ENCODE measurements around the gene TGFBR3. TPM values are rescaled to one million over a fixed set of nuclear protein-coding genes. Genes with fewer than 3 reads are reported as not detected.

Gene TGFBR3
- total and polyA plus RNA-seq, 9 of the 15 experiments (the other 6 are each of a cell fraction or from before 2014, with no cell fraction given): 3.6 to 32.4 (median 15.6) TPM

- 75% methylated on average over 5 of the region's 5 CpGs for WGBS (ENCODE audit: insufficient coverage, low coverage, missing lambda C conversion rate)
These were observed 86.8 kb downstream of the TGFBR3 start for GRCh38 chr1:91799159-91799558.

GRCh38 chr1:91798740-91799139 lies 87.2 kb downstream of the TGFBR3 start:
- POLR2A ChIA-PET: interaction anchor here (0.5 kb wide), 1 partner anchor 432 kb away, joined by 4 read pairs; no protein-coding TSS in a partner anchor

More at GRCh38 chr1:91799159-91799558, 86.8 kb downstream of the TGFBR3 start:
- ChIA-PET POLR2A (interaction anchor here (0.5 kb wide), 1 partner anchor 431 kb away, joined by 4 read pairs; no protein-coding TSS in a partner anchor), CTCF (ENCODE audit: low intra/inter-chr PET ratio) (no interaction called here)
- H3K4me3 ChIP-seq: no peak overlapping the region
- no peak for FAIRE-seq
- no peak overlapping the region for H2AFZ ChIP-seq (ENCODE audit: low read depth, low read length)
- TF ChIP-seq CBFA2T2 (conservative IDR thresholded peaks at IDR 0.05): no peak
- no peak for TF ChIP-seq CBFA2T3 (IDR thresholded peaks at IDR 0.05)
- no peak for TF ChIP-seq SETDB1 (IDR thresholded peaks at IDR 0.05; ENCODE audit: low read length)
- 0 out of 2 replicates have a peak, but pooled peaks have one; percentile 8 for TF ChIP-seq PHF8 (IDR thresholded peaks at IDR 0.05; ENCODE audit: borderline replicate concordance, low read length)
- TF ChIP-seq RAD21 (CRISPR knock-in tag; conservative IDR thresholded peaks at IDR 0.05 in 1 of 2, IDR thresholded peaks at IDR 0.05 in 1 of 2): 0 out of 4 replicates have a peak, but pooled peaks of 1 of the 2 experiments have one; percentile 8
- no peak for TF ChIP-seq ETV5 (CRISPR knock-in tag; IDR thresholded peaks at IDR 0.05; ENCODE audit: low read depth)
- H3K27ac ChIP-seq (ENCODE audit: extremely low read depth, low read depth, low read length): no peak overlapping the region
- H3K9me1 ChIP-seq (ENCODE audit: control insufficient read depth, insufficient read depth, low read length): no peaks in the 10 kb centered on the region
- H3K79me2 ChIP-seq (ENCODE audit: control insufficient read depth, insufficient read depth, low read length): peaks cover 10% of the 10 kb centered on the region; the same call in 1 of the 3 replicates
- H3K9me3 ChIP-seq (replicated peaks; ENCODE audit: control insufficient read depth, insufficient read depth, low read depth, low read length): no peaks in the 10 kb centered on the region
- intact Hi-C loops (cut with micrococcal nuclease): no loop called here
- H3K4me1 ChIP-seq (replicated peaks in 1 of 2; ENCODE audit: control insufficient read depth in 2 of 2, insufficient read depth in 2 of 2, low read length in 2 of 2): peaks cover 15 to 22% of the 10 kb centered on the region in 2 experiments
- H3K4me2 ChIP-seq (ENCODE audit: insufficient read depth, low read length): no peak overlapping the region
- peaks cover 7% of the 10 kb centered on the region; the same call in 2 of the 3 replicates for H3K36me3 ChIP-seq (ENCODE audit: control insufficient read depth, insufficient read depth, low read length)
- ATAC-seq: no peak
- in situ Hi-C loops (cut with MboI): no loop called here
- BruUV-seq (replicated peaks): no TSS peak
- H3K27me3 ChIP-seq (ENCODE audit: control insufficient read depth in 2 of 2, insufficient read depth in 2 of 2, low read length in 2 of 2): no peaks in the 10 kb centered on the region
- no peak for DNase-seq (ENCODE audit: extremely low read depth in 1 of 4, low spot score in 3 of 4)
- 0 out of 2 replicates have a peak, but pooled peaks cover 3% of the 10 kb centered on the region for H4K20me1 ChIP-seq (replicated peaks; ENCODE audit: control insufficient read depth, insufficient read depth, low read length)
- H3K9ac ChIP-seq (ENCODE audit: insufficient read depth in 1 of 2, low read depth in 2 of 2, low read length in 2 of 2): no peak overlapping the region

More at GRCh38 chr1:91798740-91799139, 87.2 kb downstream of the TGFBR3 start:
- no peak overlapping the region for H3K4me2 ChIP-seq (ENCODE audit: insufficient read depth, low read length)
- 33% methylated on average over 2 of the region's 2 CpGs for WGBS (ENCODE audit: insufficient coverage, low coverage, missing lambda C conversion rate)
- BruUV-seq (replicated peaks): no TSS peak
- no peaks in the 10 kb centered on the region for H4K20me1 ChIP-seq (replicated peaks; ENCODE audit: control insufficient read depth, insufficient read depth, low read length)
- intact Hi-C loops (cut with micrococcal nuclease): no loop called here
- H3K4me1 ChIP-seq (replicated peaks in 1 of 2; ENCODE audit: control insufficient read depth in 2 of 2, insufficient read depth in 2 of 2, low read length in 2 of 2): peaks cover 11 to 17% of the 10 kb centered on the region in 2 experiments
- H2AFZ ChIP-seq (ENCODE audit: low read depth, low read length): no peak overlapping the region
- TF ChIP-seq STAT5B (CRISPR knock-in tag; IDR thresholded peaks at IDR 0.05): no peak
- TF ChIP-seq EZH2 (IDR thresholded peaks at IDR 0.05; ENCODE audit: borderline replicate concordance, low read depth, low read length): no peak
- TF ChIP-seq HNRNPLL (IDR thresholded peaks at IDR 0.05; ENCODE audit: low read depth, low read length, poor library complexity, severe bottlenecking): no peak
- no peak for TF ChIP-seq BACH1 (tag; IDR thresholded peaks at IDR 0.05)
- TF ChIP-seq MXD1 (CRISPR knock-in tag; IDR thresholded peaks at IDR 0.05; ENCODE audit: borderline replicate concordance, poor library complexity, severe bottlenecking): no peak
- TF ChIP-seq, protein P1, sequence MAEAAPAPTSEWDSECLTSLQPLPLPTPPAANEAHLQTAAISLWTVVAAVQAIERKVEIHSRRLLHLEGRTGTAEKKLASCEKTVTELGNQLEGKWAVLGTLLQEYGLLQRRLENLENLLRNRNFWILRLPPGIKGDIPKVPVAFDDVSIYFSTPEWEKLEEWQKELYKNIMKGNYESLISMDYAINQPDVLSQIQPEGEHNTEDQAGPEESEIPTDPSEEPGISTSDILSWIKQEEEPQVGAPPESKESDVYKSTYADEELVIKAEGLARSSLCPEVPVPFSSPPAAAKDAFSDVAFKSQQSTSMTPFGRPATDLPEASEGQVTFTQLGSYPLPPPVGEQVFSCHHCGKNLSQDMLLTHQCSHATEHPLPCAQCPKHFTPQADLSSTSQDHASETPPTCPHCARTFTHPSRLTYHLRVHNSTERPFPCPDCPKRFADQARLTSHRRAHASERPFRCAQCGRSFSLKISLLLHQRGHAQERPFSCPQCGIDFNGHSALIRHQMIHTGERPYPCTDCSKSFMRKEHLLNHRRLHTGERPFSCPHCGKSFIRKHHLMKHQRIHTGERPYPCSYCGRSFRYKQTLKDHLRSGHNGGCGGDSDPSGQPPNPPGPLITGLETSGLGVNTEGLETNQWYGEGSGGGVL (CRISPR knock-in tag; IDR thresholded peaks at IDR 0.05): no peak
- TF ChIP-seq PRPF4 (IDR thresholded peaks at IDR 0.05; ENCODE audit: insufficient read depth, low read depth, low read length, poor library complexity, severe bottlenecking): no peak
- no peak for TF ChIP-seq KAT2B (IDR thresholded peaks at IDR 0.05; ENCODE audit: low read depth, low read length)
- no peak for TF ChIP-seq SIX5 (IDR thresholded peaks at IDR 0.05; ENCODE audit: borderline replicate concordance in 1 of 2, insufficient read depth in 1 of 2, low read depth in 1 of 2, low read length in 2 of 2)
- no peaks in the 10 kb centered on the region for H3K9me3 ChIP-seq (replicated peaks; ENCODE audit: control insufficient read depth, insufficient read depth, low read depth, low read length)
- no peak overlapping the region for H3K27ac ChIP-seq (ENCODE audit: extremely low read depth, low read depth, low read length)
- no peak overlapping the region for H3K9ac ChIP-seq (ENCODE audit: insufficient read depth in 1 of 2, low read depth in 2 of 2, low read length in 2 of 2)
- no peak overlapping the region for H3K4me3 ChIP-seq
- CTCF ChIA-PET (ENCODE audit: low intra/inter-chr PET ratio): no interaction called here
- DNase-seq (ENCODE audit: extremely low read depth in 1 of 4, low spot score in 3 of 4) (no peak), ATAC-seq (no peak), FAIRE-seq (no peak)
- H3K9me1 ChIP-seq (ENCODE audit: control insufficient read depth, insufficient read depth, low read length): no peaks in the 10 kb centered on the region
- peaks cover 6% of the 10 kb centered on the region; the same call in 1 of the 3 replicates for H3K79me2 ChIP-seq (ENCODE audit: control insufficient read depth, insufficient read depth, low read length)
- in situ Hi-C loops (cut with MboI): no loop called here
- no peaks in the 10 kb centered on the region for H3K27me3 ChIP-seq (ENCODE audit: control insufficient read depth in 2 of 2, insufficient read depth in 2 of 2, low read length in 2 of 2)
- H3K36me3 ChIP-seq (ENCODE audit: control insufficient read depth, insufficient read depth, low read length): peaks cover 7% of the 10 kb centered on the region; the same call in 2 of the 3 replicates
